T-helper 2 cell treated with Interferon-gamma antibody and Interleukin-4, amounts not matched to agents 5 μg/mL and 100 μg/mL, for 36 hours (primary cell): Measurements from ENCODE around the gene B3GAT3.

Experiments used
- DNase-seq: peaks from one replicate; pipeline ENCODE4 v3.0.0; 2021; ENCODE audit warnings: low spot score
- H3K27ac Mint-ChIP-seq: one replicate; pipeline ENCODE4 v1.8.0; 2021; ENCODE audit warnings: mild to moderate bottlenecking, mixed read lengths
- H3K27me3 Mint-ChIP-seq: one replicate; pipeline ENCODE4 v1.8.0; 2021; ENCODE audit warnings: low read depth, mixed read lengths
- H3K36me3 Mint-ChIP-seq: one replicate; pipeline ENCODE4 v1.8.0; 2021; ENCODE audit warnings: low read depth, mixed read lengths
- H3K4me1 Mint-ChIP-seq: one replicate; pipeline ENCODE4 v1.8.0; 2021; ENCODE audit warnings: low read depth, mixed read lengths
- H3K4me3 Mint-ChIP-seq: one replicate; pipeline ENCODE4 v1.8.0; 2022; ENCODE audit warnings: mild to moderate bottlenecking, moderate library complexity, mixed read lengths
- H3K9me3 Mint-ChIP-seq: one replicate; pipeline ENCODE4 v1.8.0; 2021; ENCODE audit warnings: mixed read lengths

B3GAT3 gene

DNA sequence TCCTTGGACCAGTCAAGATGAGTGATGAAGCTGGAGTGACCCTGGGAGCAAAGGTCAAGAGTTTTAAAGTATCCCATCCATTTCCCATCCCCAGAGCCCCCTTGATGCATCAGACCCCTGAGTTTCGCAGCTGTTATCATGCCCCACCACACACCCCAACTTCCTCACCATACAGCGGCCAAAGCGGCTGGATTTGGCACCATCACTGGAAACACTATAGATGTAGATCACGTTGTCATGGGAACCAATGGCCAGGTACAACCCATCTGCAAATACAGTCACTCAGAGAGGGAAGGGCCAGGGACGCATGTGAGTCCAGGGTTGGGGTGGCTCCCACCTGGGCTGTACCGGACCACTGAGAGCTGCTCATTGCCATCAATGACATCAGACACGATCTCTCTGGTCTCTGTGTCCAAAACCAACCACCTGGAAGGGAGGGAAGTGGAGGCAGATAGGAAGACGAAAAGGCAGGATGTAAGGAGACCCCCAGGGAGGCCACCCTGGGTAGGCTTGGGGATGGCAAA lies 17.9 kb downstream of the B3GAT3 start:
- Mint-ChIP-seq H3K36me3 (peaks cover 58% of the 10 kb centered on the region), H3K27me3 (no peaks in the 10 kb centered on the region), H3K9me3 (no peaks in the 10 kb centered on the region), H3K4me3 (peak overlapping the region; percentile 67), H3K27ac (peak overlapping the region; percentile 61), H3K4me1 (peaks cover 28% of the 10 kb centered on the region)
- DNase-seq, result no peak

DNA sequence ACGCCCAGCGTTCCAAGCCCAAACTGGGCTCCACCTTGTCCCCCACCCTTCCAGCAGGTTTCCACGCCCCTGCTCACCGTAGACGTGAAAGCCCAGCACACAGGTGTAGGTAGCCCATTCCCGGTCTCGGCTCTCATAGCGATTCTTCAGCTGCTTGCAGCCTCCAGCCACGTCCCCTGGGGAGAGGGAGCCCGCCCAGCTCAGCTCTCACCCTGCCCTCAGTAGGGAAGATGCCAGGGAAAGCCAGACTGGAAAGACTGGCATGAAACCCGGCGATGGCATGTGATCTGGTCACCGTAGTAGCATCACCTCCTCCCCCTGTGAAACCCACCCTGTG lies 18.7 kb downstream of the B3GAT3 start:
- no peak for DNase-seq
- peak overlapping the region; percentile 67 for H3K4me3 Mint-ChIP-seq
- H3K27ac Mint-ChIP-seq, result peak overlapping the region; percentile 61
- peaks cover 34% of the 10 kb centered on the region for H3K4me1 Mint-ChIP-seq
- no peaks in the 10 kb centered on the region for H3K9me3 Mint-ChIP-seq
- peaks cover 63% of the 10 kb centered on the region for H3K36me3 Mint-ChIP-seq
- no peaks in the 10 kb centered on the region for H3K27me3 Mint-ChIP-seq

DNA sequence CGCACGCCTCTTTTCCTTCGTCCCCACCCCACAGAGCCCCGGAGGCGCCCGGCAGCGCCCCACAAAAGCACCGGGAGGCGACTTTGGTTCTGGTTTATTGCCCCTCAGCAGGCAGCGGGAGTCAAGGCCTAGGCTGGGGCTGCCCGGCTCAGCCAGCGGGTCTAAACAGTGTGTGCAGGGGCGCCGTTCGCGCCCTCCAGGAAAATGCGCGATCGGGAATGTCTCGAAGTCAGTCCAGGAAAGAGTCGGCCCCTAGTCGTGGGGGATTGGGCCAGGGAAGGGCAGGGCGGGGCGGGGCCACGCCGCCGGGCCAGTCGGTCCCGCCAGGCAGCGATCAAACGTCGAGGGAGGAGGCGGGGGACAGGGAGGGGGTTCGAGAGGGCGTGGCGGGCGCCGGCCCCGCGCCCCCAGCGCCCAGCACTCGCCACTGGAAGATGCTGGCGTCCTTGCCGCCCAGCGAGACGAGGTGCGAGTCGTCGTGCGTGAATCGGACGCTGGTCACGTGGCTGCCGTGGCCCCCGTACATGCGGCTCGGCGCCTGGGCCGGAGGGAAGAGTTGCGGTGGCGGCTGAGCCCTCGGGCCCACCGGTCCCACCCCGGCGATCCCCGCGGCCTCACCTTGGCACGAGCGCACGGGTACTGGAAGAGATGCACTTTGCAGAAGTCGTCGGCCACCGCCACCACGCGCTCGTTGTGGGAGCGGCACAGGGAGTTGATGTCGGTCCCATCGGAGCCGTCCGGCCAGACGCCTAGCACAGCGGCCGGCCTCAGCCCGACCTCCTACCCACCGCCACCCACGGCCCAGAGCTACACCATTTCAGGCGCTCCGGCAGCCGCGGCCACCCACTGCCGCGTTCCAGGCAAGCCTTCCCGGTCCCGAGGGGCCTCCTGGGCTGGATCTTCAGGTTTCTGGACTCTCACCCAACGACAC lies 19.4 kb downstream of the B3GAT3 start:
- no peaks in the 10 kb centered on the region for H3K27me3 Mint-ChIP-seq
- peak overlapping the region; percentile 91 for H3K4me3 Mint-ChIP-seq
- DNase-seq, result no peak

DNA sequence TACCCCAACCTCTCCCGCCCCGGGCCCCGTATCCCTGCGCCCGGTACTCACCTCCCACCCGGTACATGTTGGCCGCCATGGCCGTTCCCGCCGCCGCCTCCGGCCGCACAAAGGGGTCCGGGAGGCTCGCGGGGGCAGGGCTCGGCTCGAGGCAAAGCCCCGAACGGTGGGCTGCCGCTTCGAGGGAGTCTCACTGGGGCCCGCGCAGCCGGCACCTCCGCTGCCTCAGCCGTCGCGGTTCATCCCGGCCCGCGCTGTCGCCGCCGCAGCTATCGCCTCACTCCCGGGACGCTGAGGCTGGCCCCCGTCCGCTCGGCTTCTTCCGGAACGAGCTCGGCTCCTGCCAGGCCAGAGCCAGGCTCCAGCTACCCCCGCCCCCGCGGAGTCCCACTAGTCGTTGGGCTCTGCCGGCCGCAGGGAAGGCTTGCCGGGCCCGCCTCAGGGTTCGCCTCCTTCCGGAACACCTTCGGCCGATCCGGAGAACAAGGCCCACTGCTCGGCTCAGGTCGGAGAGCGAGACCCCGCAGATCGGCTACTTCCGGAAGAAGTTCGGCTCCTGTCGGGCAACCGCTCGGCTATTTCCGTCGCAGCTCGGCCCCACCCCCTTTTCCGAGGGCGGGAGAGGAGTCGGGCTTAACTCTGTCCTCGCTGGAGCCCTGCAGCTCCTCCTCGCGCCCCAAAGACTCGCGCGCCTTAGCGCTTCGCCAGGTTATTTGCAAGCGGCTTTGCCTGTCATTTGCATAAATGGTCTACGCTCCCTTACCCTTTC lies 20.2 kb downstream of the B3GAT3 start, which contains the start of gene MTA2:
Gene MTA2 (minus strand): TSS at position 494 of the 769 bp plus-strand sequence. CDS start 415 bp downstream, at position 79.
- Mint-ChIP-seq H3K27me3 (no peaks in the 10 kb centered on the region), H3K36me3 (peaks cover 70% of the 10 kb centered on the region), H3K4me1 (peaks cover 36% of the 10 kb centered on the region), H3K27ac (peak within 1 kb of the TSS; percentile 92), H3K4me3 (peak within 1 kb of the TSS; percentile 91), H3K9me3 (no peaks in the 10 kb centered on the region)
- peak; percentile 99 for DNase-seq

More for the DNA sequence above, 19.4 kb downstream of the B3GAT3 start:
- H3K4me1 Mint-ChIP-seq, result peaks cover 34% of the 10 kb centered on the region
- peak overlapping the region; percentile 92 for H3K27ac Mint-ChIP-seq
- H3K36me3 Mint-ChIP-seq, result peaks cover 64% of the 10 kb centered on the region
- H3K9me3 Mint-ChIP-seq, result no peaks in the 10 kb centered on the region

DNA sequence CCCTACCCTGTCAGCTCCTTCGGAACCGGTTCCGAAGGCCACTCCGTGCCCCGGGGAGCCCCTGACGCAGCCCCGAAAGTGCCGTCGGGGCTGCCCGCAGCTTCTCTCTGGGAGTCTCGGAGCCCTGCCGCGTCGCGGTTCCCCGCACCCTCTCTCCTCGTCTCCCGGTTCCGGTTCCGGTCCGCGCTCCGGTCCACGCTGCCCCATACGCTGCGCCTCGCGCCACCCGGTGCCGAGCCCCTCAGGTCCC lies 20.7 kb downstream of the B3GAT3 start:
- no peaks in the 10 kb centered on the region for H3K27me3 Mint-ChIP-seq
- H3K4me3 Mint-ChIP-seq, result peak overlapping the region; percentile 91
- DNase-seq, result no peak
- peaks cover 36% of the 10 kb centered on the region for H3K4me1 Mint-ChIP-seq
- H3K36me3 Mint-ChIP-seq, result peaks cover 71% of the 10 kb centered on the region
- H3K27ac Mint-ChIP-seq, result peak overlapping the region; percentile 92
- H3K9me3 Mint-ChIP-seq, result no peaks in the 10 kb centered on the region

DNA sequence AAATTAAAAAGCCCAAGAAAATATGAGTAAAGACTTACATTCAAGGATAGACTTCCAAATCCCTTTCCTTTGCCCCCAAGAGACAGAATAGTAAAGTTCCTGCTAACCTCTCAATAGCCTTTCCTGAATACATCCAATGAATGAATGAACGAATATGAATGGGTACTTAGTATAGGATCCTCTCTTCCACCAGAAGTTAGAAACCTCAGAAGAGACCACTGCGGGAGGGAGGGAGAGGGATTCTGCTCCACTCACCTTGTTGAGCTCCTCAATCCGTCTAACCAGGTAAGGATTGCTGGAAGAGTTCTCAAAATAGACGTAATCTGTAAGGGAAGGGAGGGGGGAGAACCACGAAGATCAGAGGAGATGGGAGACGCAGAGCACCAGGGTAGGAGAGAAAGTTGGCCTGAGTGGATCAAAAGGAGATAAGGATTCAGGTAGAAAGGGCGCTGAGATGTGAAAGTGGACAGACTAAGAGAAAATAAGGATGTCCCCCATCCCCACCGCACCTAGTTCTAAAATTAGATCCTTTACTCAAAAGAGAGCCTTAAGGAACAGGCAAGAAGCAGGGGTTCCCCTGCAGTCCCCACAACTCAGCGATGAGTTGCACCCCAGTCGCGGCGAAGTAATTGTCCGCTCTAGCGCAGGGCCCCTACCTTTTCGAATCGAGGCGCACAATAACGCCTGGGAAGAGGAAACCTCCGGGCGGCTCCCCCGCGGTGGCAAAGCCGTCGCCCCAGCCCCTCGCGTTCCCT lies 21.2 kb downstream of the B3GAT3 start:
- peaks cover 36% of the 10 kb centered on the region for H3K4me1 Mint-ChIP-seq
- peak overlapping the region; percentile 92 for H3K27ac Mint-ChIP-seq
- H3K9me3 Mint-ChIP-seq, result no peaks in the 10 kb centered on the region
- DNase-seq, result no peak
- H3K4me3 Mint-ChIP-seq, result peak overlapping the region; percentile 91
- H3K36me3 Mint-ChIP-seq, result peaks cover 74% of the 10 kb centered on the region
- H3K27me3 Mint-ChIP-seq, result no peaks in the 10 kb centered on the region

DNA sequence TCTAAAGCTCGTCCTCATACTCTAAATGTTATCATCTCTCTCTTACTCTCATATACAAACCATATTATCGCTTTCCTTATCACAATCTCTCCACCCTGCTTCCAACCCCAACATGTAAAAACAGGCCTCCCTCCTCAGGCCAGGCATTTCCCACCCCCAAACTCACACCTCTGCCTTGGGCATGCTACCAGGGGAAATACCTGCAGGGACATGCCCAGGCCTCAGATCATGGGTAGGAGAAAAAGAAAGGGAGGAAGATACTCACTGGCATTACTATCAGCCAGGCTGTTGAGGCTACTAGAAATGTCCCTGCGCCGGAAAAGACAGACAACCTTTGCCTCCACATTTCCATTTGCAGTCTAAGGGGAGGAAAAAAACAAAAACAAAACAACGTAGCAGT lies 21.9 kb downstream of the B3GAT3 start:
- Mint-ChIP-seq H3K4me3 (peak overlapping the region; percentile 91), H3K36me3 (peaks cover 76% of the 10 kb centered on the region), H3K9me3 (no peaks in the 10 kb centered on the region), H3K27me3 (no peaks in the 10 kb centered on the region), H3K4me1 (peaks cover 36% of the 10 kb centered on the region), H3K27ac (peak overlapping the region; percentile 92)
- no peak for DNase-seq

DNA sequence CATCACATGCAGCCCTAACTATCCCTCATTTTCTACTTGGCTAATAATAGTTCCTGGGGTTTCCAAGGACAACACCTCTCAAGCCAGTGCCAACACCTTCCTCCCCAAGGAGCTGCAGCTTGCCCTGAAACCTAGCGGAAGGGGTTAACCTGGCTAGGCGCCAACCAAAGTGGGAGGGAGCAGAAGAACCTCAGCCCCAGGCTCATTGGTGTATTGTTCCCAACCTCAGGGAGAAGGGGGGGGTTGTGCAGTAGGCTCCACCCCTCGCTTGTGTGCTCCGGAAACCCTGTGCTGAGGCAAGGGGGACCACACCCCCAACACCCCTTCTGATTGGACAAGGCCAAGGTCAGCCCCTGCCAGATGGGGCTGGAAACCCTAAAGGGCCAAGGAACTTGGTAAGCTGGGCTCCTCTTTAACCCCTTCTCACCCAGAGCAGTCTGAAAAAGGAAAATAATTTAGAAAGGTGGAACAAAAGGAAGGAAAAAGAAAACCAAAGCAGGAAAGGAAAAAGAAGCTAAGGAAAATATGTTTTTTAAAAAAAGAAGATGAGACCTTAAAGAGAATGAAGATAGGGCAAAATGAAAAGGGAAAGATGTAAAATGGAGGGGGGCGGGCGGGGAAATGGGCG lies 22.6 kb downstream of the B3GAT3 start:
- Mint-ChIP-seq H3K36me3 (peaks cover 80% of the 10 kb centered on the region), H3K27me3 (no peaks in the 10 kb centered on the region), H3K9me3 (no peaks in the 10 kb centered on the region), H3K4me1 (peaks cover 39% of the 10 kb centered on the region), H3K27ac (peak overlapping the region; percentile 92), H3K4me3 (peak overlapping the region; percentile 91)
- DNase-seq, result peak; percentile 96

DNA sequence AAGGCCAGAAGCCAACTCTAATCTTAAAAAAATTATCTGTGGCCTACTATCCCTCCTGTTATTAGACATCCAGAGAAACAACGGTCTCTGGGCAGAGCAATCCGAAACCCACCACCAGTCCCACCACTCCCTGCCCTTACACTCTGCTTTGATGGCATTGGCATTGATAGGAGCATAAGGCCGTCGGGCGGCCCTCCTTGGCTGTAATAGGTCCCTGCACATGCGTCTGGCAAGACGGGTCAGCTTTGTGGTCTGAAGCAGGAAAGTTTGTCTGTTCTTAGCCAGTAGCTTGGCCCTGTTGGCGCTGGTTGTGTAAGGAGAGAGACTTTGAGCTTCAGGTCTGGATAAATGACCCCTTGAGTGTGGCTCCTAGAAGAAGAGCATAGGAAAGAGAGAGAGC lies 26.7 kb downstream of the B3GAT3 start:
- Mint-ChIP-seq H3K36me3 (peaks cover 81% of the 10 kb centered on the region), H3K4me3 (no peak overlapping the region), H3K9me3 (no peaks in the 10 kb centered on the region), H3K27me3 (no peaks in the 10 kb centered on the region), H3K4me1 (peaks cover 48% of the 10 kb centered on the region), H3K27ac (no peak overlapping the region)
- no peak for DNase-seq

DNA sequence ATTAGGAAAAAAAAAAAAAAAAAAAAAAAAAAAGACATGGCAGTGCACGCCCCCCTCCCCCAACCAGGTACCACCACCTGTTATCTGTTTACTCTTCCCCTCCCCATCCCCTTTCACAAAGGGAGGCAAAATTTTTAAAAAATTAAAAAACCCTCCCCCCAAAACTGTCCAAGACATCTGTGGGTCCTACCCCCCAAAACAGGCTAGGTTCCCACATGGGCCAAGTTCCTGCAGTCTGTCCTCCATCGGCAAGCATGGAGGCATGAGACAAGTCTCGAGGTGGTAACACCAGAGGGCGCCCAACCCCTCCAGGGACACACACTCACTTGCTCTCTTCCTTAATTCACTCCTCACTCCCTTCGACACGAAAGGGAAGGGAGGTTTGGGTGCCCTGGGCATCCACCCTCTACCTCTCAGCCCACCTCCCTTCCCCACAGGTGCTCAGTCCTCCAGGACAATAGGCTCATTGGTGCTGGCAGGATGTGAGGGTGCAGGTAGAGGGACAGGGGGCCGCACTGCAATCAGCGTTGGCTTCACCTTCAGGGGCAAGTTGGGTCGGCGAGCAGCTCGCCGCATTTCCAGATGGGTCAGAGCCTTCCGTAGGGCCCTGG lies 28.2 kb downstream of the B3GAT3 start:
- H3K9me3 Mint-ChIP-seq, result no peaks in the 10 kb centered on the region
- H3K4me1 Mint-ChIP-seq, result peaks cover 41% of the 10 kb centered on the region
- H3K27me3 Mint-ChIP-seq, result no peaks in the 10 kb centered on the region
- DNase-seq, result peak; percentile 72
- H3K36me3 Mint-ChIP-seq, result peaks cover 65% of the 10 kb centered on the region
- H3K4me3 Mint-ChIP-seq, result peak overlapping the region; percentile 75
- peak overlapping the region; percentile 95 for H3K27ac Mint-ChIP-seq

DNA sequence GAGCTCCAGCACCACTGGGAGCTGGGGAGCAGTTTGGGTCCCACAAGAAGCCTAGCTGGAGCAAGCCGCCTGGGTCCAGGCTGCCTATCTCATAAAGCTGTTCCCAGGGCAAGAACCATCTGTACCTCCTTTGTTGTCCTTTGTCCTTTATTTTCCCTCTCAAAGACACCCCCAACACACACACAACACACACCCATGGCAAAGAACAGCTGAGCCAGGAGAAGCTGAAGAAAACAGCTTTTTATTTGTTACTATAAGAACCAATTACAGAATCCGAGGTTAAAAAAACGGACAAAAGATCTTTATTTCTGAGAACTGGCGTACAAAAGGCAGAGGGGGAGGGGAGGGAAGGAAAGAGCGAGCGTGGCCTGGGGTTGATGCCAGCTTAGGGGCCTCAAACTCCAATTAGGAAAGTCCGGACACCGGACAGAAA lies 28.8 kb downstream of the B3GAT3 start:
- Mint-ChIP-seq H3K4me1 (peaks cover 37% of the 10 kb centered on the region), H3K27me3 (no peaks in the 10 kb centered on the region), H3K27ac (peak overlapping the region; percentile 75), H3K36me3 (peaks cover 60% of the 10 kb centered on the region), H3K9me3 (no peaks in the 10 kb centered on the region), H3K4me3 (peak overlapping the region; percentile 100)
- no peak for DNase-seq

DNA sequence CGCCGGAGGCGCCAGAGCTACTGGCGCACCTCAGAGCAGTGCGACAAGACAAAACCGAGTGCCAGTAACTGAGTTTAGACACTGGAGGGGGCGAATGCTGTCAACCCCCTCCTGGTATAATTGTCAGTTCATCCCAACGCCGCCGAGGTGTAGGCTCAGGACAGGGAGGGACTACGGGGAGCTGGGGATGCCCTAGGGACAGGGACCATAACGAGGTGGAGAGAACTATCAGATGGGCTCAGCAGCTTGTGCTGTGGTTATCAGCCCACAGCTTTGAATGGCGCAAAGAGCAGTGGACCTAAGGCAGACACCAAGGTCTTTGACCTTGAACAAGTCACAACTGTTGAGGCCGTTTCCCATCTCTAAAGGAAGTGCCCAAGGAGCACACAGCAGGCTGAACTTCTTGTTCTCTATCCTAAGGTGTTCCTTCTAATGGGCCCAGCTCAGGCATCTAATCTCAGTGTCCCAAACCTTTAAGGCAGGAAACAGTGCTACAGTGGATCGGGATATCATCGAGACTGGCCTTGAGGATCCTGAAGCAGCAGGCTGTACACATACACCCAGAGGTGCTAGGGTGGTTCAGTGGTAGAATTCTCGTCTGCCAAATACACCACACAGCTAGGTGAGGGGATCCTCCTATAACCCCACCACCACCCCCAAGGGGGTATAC lies 29.5 kb downstream of the B3GAT3 start:
- peaks cover 33% of the 10 kb centered on the region for H3K4me1 Mint-ChIP-seq
- H3K9me3 Mint-ChIP-seq, result no peaks in the 10 kb centered on the region
- peak overlapping the region; percentile 96 for H3K27ac Mint-ChIP-seq
- no peak for DNase-seq
- peak overlapping the region; percentile 100 for H3K4me3 Mint-ChIP-seq
- H3K27me3 Mint-ChIP-seq, result no peaks in the 10 kb centered on the region
- peaks cover 54% of the 10 kb centered on the region for H3K36me3 Mint-ChIP-seq
